Activated T-cell treated with anti-CD3 and anti-CD28 coated beads, Interleukin-2, amount 50 U/mL, for 72 hours (primary cell): ENCODE data around the gene AP4S1. TPM values are rescaled to one million over a fixed set of nuclear protein-coding genes. Genes with fewer than 3 reads are reported as not detected.

ENCODE experiments used
- ATAC-seq, 2 donors: fragments of 150-1000 bp; cut with Tn5 transposase; replicated peaks in 1 of 2; 2 replicates each; pipeline ENCODE4 v1.10.0; 2021; ENCODE audit warnings: moderate library complexity in 2 of 2, mild to moderate bottlenecking in 1 of 2
- DNase-seq, 2 donors: peaks; one replicate each; pipeline ENCODE4 v3.0.0; 2021 to 2022; ENCODE audit warnings: mixed read lengths in 1 of 2
- H3K27ac Mint-ChIP-seq: one replicate; pipeline ENCODE4 v1.8.0; 2022; ENCODE audit warnings: mild to moderate bottlenecking, moderate library complexity, mixed read lengths
- H3K27me3 Mint-ChIP-seq: one replicate; pipeline ENCODE4 v1.8.0; 2022; ENCODE audit warnings: low read depth, mixed read lengths
- H3K36me3 Mint-ChIP-seq, 2 donors: one replicate each; pipeline ENCODE4 v1.8.0; 2022; ENCODE audit warnings: mixed read lengths in 2 of 2, mild to moderate bottlenecking in 1 of 2; ENCODE audit not compliant: insufficient read depth in 2 of 2
- H3K4me1 Mint-ChIP-seq: one replicate; pipeline ENCODE4 v1.8.0; 2022; ENCODE audit warnings: low read depth, mixed read lengths
- H3K4me3 Mint-ChIP-seq, 2 donors: one replicate each; pipeline ENCODE4 v1.8.0; 2022; ENCODE audit warnings: mild to moderate bottlenecking in 2 of 2, mixed read lengths in 2 of 2, moderate library complexity in 2 of 2
- H3K9me3 Mint-ChIP-seq, 2 donors: one replicate each; pipeline ENCODE4 v1.8.0; 2022; ENCODE audit warnings: mixed read lengths in 2 of 2
- total RNA-seq, 2 donors: library from RNA; stranded (reverse); gene quantifications; one replicate each; pipeline ENCODE4 v1.2.3, GENCODE V29; 2022

The AP4S1 gene
- total RNA-seq, 2 donors from 2014 or later = 6.3 to 8.6 TPM

- Mint-ChIP-seq H3K36me3 (peaks cover 13 to 32% of the 10 kb centered on the region in 2 donors), H3K4me3 (peak overlapping the region in 1 of 2 donors; percentile 31), H3K27me3 (no peaks in the 10 kb centered on the region), H3K9me3 (no peaks in the 10 kb centered on the region), H3K27ac (peak overlapping the region; percentile 13), H3K4me1 (peaks cover 32% of the 10 kb centered on the region)
- DNase-seq (peak in 1 of 2 donors; percentile 3), ATAC-seq (peak; percentile 46 to 69)
These were observed 98.7 kb downstream of the AP4S1 start for GRCh38 chr14:31124197-31124596.

- no peaks in the 10 kb centered on the region for H3K27me3 Mint-ChIP-seq
- no peak overlapping the region for H3K27ac Mint-ChIP-seq
- peaks cover 11 to 33% of the 10 kb centered on the region in 2 donors for H3K36me3 Mint-ChIP-seq
- peaks cover 32% of the 10 kb centered on the region for H3K4me1 Mint-ChIP-seq
- DNase-seq (no peak), ATAC-seq (no peak)
- H3K9me3 Mint-ChIP-seq = no peaks in the 10 kb centered on the region
- H3K4me3 Mint-ChIP-seq = no peak overlapping the region
These were observed 99.8 kb downstream of the AP4S1 start for GRCh38 chr14:31125231-31125630.

GRCh38 chr14:31126680-31127079 is 101.2 kb downstream of the AP4S1 start:
- peaks cover 32% of the 10 kb centered on the region for H3K4me1 Mint-ChIP-seq
- peaks cover 11 to 31% of the 10 kb centered on the region in 2 donors for H3K36me3 Mint-ChIP-seq
- no peak for DNase-seq
- no peak for ATAC-seq
- no peak overlapping the region for H3K27ac Mint-ChIP-seq
- H3K9me3 Mint-ChIP-seq = no peaks in the 10 kb centered on the region
- no peaks in the 10 kb centered on the region for H3K27me3 Mint-ChIP-seq
- H3K4me3 Mint-ChIP-seq = no peak overlapping the region

GRCh38 chr14:31127690-31128089 is 102.2 kb downstream of the AP4S1 start:
- no peak overlapping the region for H3K4me3 Mint-ChIP-seq
- no peaks in the 10 kb centered on the region for H3K9me3 Mint-ChIP-seq
- DNase-seq (peak; percentile 22 to 29), ATAC-seq (peak; percentile 97 to 98)
- H3K27ac Mint-ChIP-seq = no peak overlapping the region
- H3K36me3 Mint-ChIP-seq = peaks cover 10 to 32% of the 10 kb centered on the region in 2 donors
- no peaks in the 10 kb centered on the region for H3K27me3 Mint-ChIP-seq
- peaks cover 32% of the 10 kb centered on the region for H3K4me1 Mint-ChIP-seq

- DNase-seq (no peak), ATAC-seq (no peak)
- Mint-ChIP-seq H3K9me3 (no peaks in the 10 kb centered on the region), H3K27ac (no peak overlapping the region), H3K4me3 (no peak overlapping the region), H3K27me3 (no peaks in the 10 kb centered on the region), H3K36me3 (peaks cover 12 to 34% of the 10 kb centered on the region in 2 donors), H3K4me1 (peaks cover 32% of the 10 kb centered on the region)
These were observed 103.4 kb downstream of the AP4S1 start for GRCh38 chr14:31128601-31129526.

GRCh38 chr14:31133133-31133532 is 107.7 kb downstream of the AP4S1 start:
- no peak overlapping the region for H3K4me3 Mint-ChIP-seq
- no peaks in the 10 kb centered on the region for H3K27me3 Mint-ChIP-seq
- H3K4me1 Mint-ChIP-seq = peaks cover 6% of the 10 kb centered on the region
- no peaks in the 10 kb centered on the region for H3K9me3 Mint-ChIP-seq
- no peak overlapping the region for H3K27ac Mint-ChIP-seq
- ATAC-seq (no peak), DNase-seq (no peak)
- peaks cover 10 to 27% of the 10 kb centered on the region in 2 donors for H3K36me3 Mint-ChIP-seq

- no peaks in the 10 kb centered on the region for H3K4me1 Mint-ChIP-seq
- H3K27me3 Mint-ChIP-seq = no peaks in the 10 kb centered on the region
- ATAC-seq = no peak
- H3K9me3 Mint-ChIP-seq = no peaks in the 10 kb centered on the region
- peaks cover 6 to 18% of the 10 kb centered on the region in 2 donors for H3K36me3 Mint-ChIP-seq
- DNase-seq = no peak
- H3K4me3 Mint-ChIP-seq = no peak overlapping the region
- no peak overlapping the region for H3K27ac Mint-ChIP-seq
These were observed 111.9 kb downstream of the AP4S1 start for GRCh38 chr14:31137214-31137889.

GRCh38 chr14:31138301-31138700 is 112.9 kb downstream of the AP4S1 start:
- Mint-ChIP-seq H3K27me3 (no peaks in the 10 kb centered on the region), H3K4me3 (no peak overlapping the region), H3K36me3 (peaks cover 5 to 18% of the 10 kb centered on the region in 2 donors), H3K27ac (no peak overlapping the region), H3K9me3 (no peaks in the 10 kb centered on the region), H3K4me1 (no peaks in the 10 kb centered on the region)
- no peak for ATAC-seq
- DNase-seq = no peak

GRCh38 chr14:31139301-31139847 is 113.9 kb downstream of the AP4S1 start:
- Mint-ChIP-seq H3K27ac (no peak overlapping the region), H3K36me3 (peaks cover 4 to 17% of the 10 kb centered on the region in 2 donors), H3K4me1 (no peaks in the 10 kb centered on the region), H3K27me3 (no peaks in the 10 kb centered on the region), H3K9me3 (no peaks in the 10 kb centered on the region), H3K4me3 (no peak overlapping the region)
- ATAC-seq = no peak
- DNase-seq = no peak

GRCh38 chr14:31142455-31143087 is 117.1 kb downstream of the AP4S1 start:
- Mint-ChIP-seq H3K27ac (no peak overlapping the region), H3K9me3 (no peaks in the 10 kb centered on the region), H3K36me3 (peaks cover 2 to 15% of the 10 kb centered on the region in 2 donors), H3K4me3 (no peak overlapping the region), H3K27me3 (no peaks in the 10 kb centered on the region), H3K4me1 (no peaks in the 10 kb centered on the region)
- DNase-seq (no peak), ATAC-seq (no peak)
